Endodermal cell (in vitro differentiated cells): ENCODE measurements around the gene EPG5. TPM values are rescaled to one million over a fixed set of nuclear protein-coding genes. Genes with fewer than 3 reads are reported as not detected.
"Not testable (repeated sequence)": the region's sequence is repeated elsewhere in the genome, so short reads cannot be mapped to it uniquely, and the experiment has no call there.

Source experiments
- DNase-seq: peaks from one replicate; pipeline ENCODE4 v3.0.0-alpha.2; 2017
- H3K27ac ChIP-seq: 2 replicates; pipeline ENCODE4 v1.5.1; 2013; ENCODE audit warnings: mild to moderate bottlenecking, low read depth, low read length, moderate library complexity
- H3K27me3 ChIP-seq: 2 replicates; pipeline ENCODE4 v1.6.1; 2013; ENCODE audit warnings: mild to moderate bottlenecking, low read length, moderate library complexity; ENCODE audit not compliant: insufficient read depth, control insufficient read depth, poor library complexity, severe bottlenecking
- H3K36me3 ChIP-seq: 2 replicates; pipeline ENCODE4 v1.7.0; 2013; ENCODE audit warnings: mild to moderate bottlenecking, low read length, moderate library complexity; ENCODE audit not compliant: control insufficient read depth, insufficient read depth
- H3K4me1 ChIP-seq: one replicate; pipeline ENCODE4 v1.7.0; 2013; ENCODE audit warnings: low read length; ENCODE audit not compliant: control insufficient read depth, insufficient read depth
- H3K4me3 ChIP-seq: 2 replicates; pipeline ENCODE4 v1.5.1; 2013; ENCODE audit warnings: mild to moderate bottlenecking, low read length, moderate library complexity
- H3K9ac ChIP-seq: 2 replicates; pipeline ENCODE4 v1.6.1; 2013; ENCODE audit warnings: mild to moderate bottlenecking, low read length, moderate library complexity; ENCODE audit not compliant: poor library complexity, severe bottlenecking; ENCODE audit errors: extremely low read depth
- H3K9me3 ChIP-seq: 2 replicates; pipeline ENCODE4 v1.6.1; 2013; ENCODE audit warnings: mild to moderate bottlenecking, low read length, moderate library complexity; ENCODE audit not compliant: control insufficient read depth
- H3K27ac Mint-ChIP-seq: 2 replicates; pipeline ENCODE4 v1.8.0; 2020; ENCODE audit warnings: mixed read lengths
- H3K27me3 Mint-ChIP-seq: 2 replicates; pipeline ENCODE4 v1.8.0; 2021; ENCODE audit warnings: mild to moderate bottlenecking, mixed read lengths; ENCODE audit not compliant: insufficient read depth
- H3K36me3 Mint-ChIP-seq: 2 replicates; pipeline ENCODE4 v1.8.0; 2020; ENCODE audit warnings: low read depth, mixed read lengths
- H3K4me1 Mint-ChIP-seq: 2 replicates; pipeline ENCODE4 v1.8.0; 2020; ENCODE audit warnings: mixed read lengths
- H3K4me3 Mint-ChIP-seq: 2 replicates; pipeline ENCODE4 v1.8.0; 2020; ENCODE audit warnings: mild to moderate bottlenecking, moderate library complexity, mixed read lengths
- H3K9me3 Mint-ChIP-seq: 2 replicates; pipeline ENCODE4 v1.8.0; 2020; ENCODE audit warnings: mild to moderate bottlenecking, mixed read lengths
- CTCF ChIP-seq: fragments of 200-600 bp; sonication (generic); conservative IDR thresholded peaks from 2 replicates; pipeline ENCODE4 v1.5.0; 2021; ENCODE audit warnings: antibody characterized with exemption, mild to moderate bottlenecking
- WGBS, 2 experiments: methylation state at CpG; one replicate each; pipeline versions ENCODE4 v1.1.5 to v1.1.7; 2013; ENCODE audit warnings: missing lambda C conversion rate in 2 of 2, mixed read lengths in 1 of 2; ENCODE audit not compliant: insufficient coverage in 1 of 2, insufficient read length in 1 of 2; 5-methylcytosine and 5-hydroxymethylcytosine counted together
- total RNA-seq, 2 donors: library from RNA; stranded (reverse); fragmentation: NEBNext Ultra II Directional in 1 of 2; extraction: Animal tissue kit (Norgen Biotek cat#: 25700) in 1 of 2; gene quantifications; 2 replicates in 1 of 2; 3 replicates in 1 of 2; pipeline ENCODE4 v1.2.1, GENCODE V29; 2021

Gene EPG5
- total RNA-seq, 2 donors from 2014 or later = 25.6 to 28.6 TPM

GRCh38 chr18:45962461-45962860 is 4.7 kb downstream of the EPG5 start:
- WGBS, 2 experiments = 57 to 80% methylated on average over 1 of the region's 2 CpGs
- no peak for TF ChIP-seq CTCF

GRCh38 chr18:45959484-45959883 is 7.6 kb downstream of the EPG5 start:
- H3K4me3 ChIP-seq, H3K4me1 Mint-ChIP-seq: not testable (repeated sequence)
- 83 to 88% methylated on average over 2 to 5 of the region's 7 CpGs for WGBS, 2 experiments

More at GRCh38 chr18:45962461-45962860, 4.7 kb downstream of the EPG5 start:
- no peak overlapping the region for H3K4me3 ChIP-seq
- H3K9me3 ChIP-seq = no peaks in the 10 kb centered on the region
- Mint-ChIP-seq H3K27ac (no peak overlapping the region), H3K4me1 (peaks cover 2% of the 10 kb centered on the region), H3K4me3 (no peak overlapping the region), H3K27me3 (peaks cover 1% of the 10 kb centered on the region), H3K36me3 (peaks cover 12% of the 10 kb centered on the region), H3K9me3 (no peaks in the 10 kb centered on the region)
- no peak overlapping the region for H3K27ac ChIP-seq
- H3K27me3 ChIP-seq = no peaks in the 10 kb centered on the region
- H3K36me3 ChIP-seq = no peaks in the 10 kb centered on the region
- no peak overlapping the region for H3K9ac ChIP-seq
- DNase-seq = no peak
- no peaks in the 10 kb centered on the region for H3K4me1 ChIP-seq

GRCh38 chr18:45958730-45959129 is 8.4 kb downstream of the EPG5 start:
- Histone ChIP-seq H3K9ac (no peak overlapping the region), H3K36me3 (peaks cover 19% of the 10 kb centered on the region), H3K4me1 (no peaks in the 10 kb centered on the region), H3K4me3 (no peak overlapping the region), H3K27me3 (no peaks in the 10 kb centered on the region), H3K9me3 (no peaks in the 10 kb centered on the region), H3K27ac (no peak overlapping the region)
- Mint-ChIP-seq H3K9me3 (no peaks in the 10 kb centered on the region), H3K36me3 (peaks cover 18% of the 10 kb centered on the region), H3K27ac (no peak overlapping the region), H3K4me1 (no peaks in the 10 kb centered on the region), H3K27me3 (no peaks in the 10 kb centered on the region), H3K4me3 (no peak overlapping the region)
- no peak for DNase-seq
- no peak for TF ChIP-seq CTCF

More at GRCh38 chr18:45959484-45959883, 7.6 kb downstream of the EPG5 start:
- H3K36me3 ChIP-seq = peaks cover 12% of the 10 kb centered on the region
- H3K27ac ChIP-seq, H3K9ac ChIP-seq, H3K4me1 ChIP-seq, H3K9me3 ChIP-seq, H3K27ac Mint-ChIP-seq, DNase-seq, H3K27me3 Mint-ChIP-seq, H3K9me3 Mint-ChIP-seq, H3K4me3 Mint-ChIP-seq, H3K27me3 ChIP-seq: not testable (repeated sequence)
- peaks cover 11% of the 10 kb centered on the region for H3K36me3 Mint-ChIP-seq

- H3K4me3 Mint-ChIP-seq = no peak overlapping the region
- H3K4me3 ChIP-seq = no peak overlapping the region
- H3K27ac Mint-ChIP-seq = no peak overlapping the region
- H3K4me1 Mint-ChIP-seq = no peaks in the 10 kb centered on the region
- H3K27ac ChIP-seq = no peak overlapping the region
- TF ChIP-seq CTCF = no peak
- DNase-seq = no peak
- H3K36me3 Mint-ChIP-seq = peaks cover 24% of the 10 kb centered on the region
- H3K9me3 Mint-ChIP-seq = no peaks in the 10 kb centered on the region
- 93% methylated on average over 2 of the region's 2 CpGs; no CpG with 5 or more reads in 1 of the 2 experiments for WGBS, 2 experiments
- no peaks in the 10 kb centered on the region for H3K27me3 ChIP-seq
- no peaks in the 10 kb centered on the region for H3K4me1 ChIP-seq
- no peaks in the 10 kb centered on the region for H3K9me3 ChIP-seq
- peaks cover 26% of the 10 kb centered on the region for H3K36me3 ChIP-seq
- no peaks in the 10 kb centered on the region for H3K27me3 Mint-ChIP-seq
- no peak overlapping the region for H3K9ac ChIP-seq
Measured at GRCh38 chr18:45958027-45958426, 9.1 kb downstream of the EPG5 start.
